Epithelial cell of proximal tubule (primary cell): ENCODE data around the gene RNF123. TPM values are rescaled to one million over a fixed set of nuclear protein-coding genes. Genes with fewer than 3 reads are reported as not detected.
A peak's percentile ranks its signal among the peaks of the same experiment; 100 is the strongest.

Source experiments
- DNase-seq: peaks from one replicate; pipeline ENCODE4 v3.0.0-alpha.2; 2011; ENCODE audit warnings: low read depth
- H3K4me3 ChIP-seq: 2 replicates; pipeline ENCODE4 v1.5.1; 2011; ENCODE audit warnings: low read depth, mild to moderate bottlenecking, low read length
- CTCF ChIP-seq: conservative IDR thresholded peaks from 2 replicates; pipeline ENCODE4 v1.5.1; 2012; ENCODE audit warnings: low read depth, mild to moderate bottlenecking, low read length
- total RNA-seq: library from RNA; depleted of rRNA; stranded (reverse); fragments of >200 nt; gene quantifications from 2 replicates; pipeline ENCODE4 v1.2.3, GENCODE V29; 2015

The RNF123 gene
- total RNA-seq, 1 donor from 2014 or later = 18.0 TPM

GRCh38 chr3:49716691-49717210 is 27.4 kb downstream of the RNF123 start:
- no peak for TF ChIP-seq CTCF
- H3K4me3 ChIP-seq = no peak overlapping the region
- no peak for DNase-seq

- TF ChIP-seq CTCF = no peak
- DNase-seq = no peak
- no peak overlapping the region for H3K4me3 ChIP-seq
Measured at GRCh38 chr3:49717211-49717958, 28.0 kb downstream of the RNF123 start.

GRCh38 chr3:49717959-49718857 is 28.9 kb downstream of the RNF123 start:
- no peak for TF ChIP-seq CTCF
- H3K4me3 ChIP-seq = no peak overlapping the region
- DNase-seq = no peak

GRCh38 chr3:49718858-49719213 is 29.5 kb downstream of the RNF123 start:
- TF ChIP-seq CTCF = no peak
- H3K4me3 ChIP-seq = peak overlapping the region; percentile 44
- no peak for DNase-seq

- DNase-seq = no peak
- TF ChIP-seq CTCF = peak; percentile 32
Measured at GRCh38 chr3:49719214-49719884, 30.0 kb downstream of the RNF123 start, which contains the start of gene AMIGO3. TSS of gene AMIGO3 (minus strand) at chr3:49719684. CDS start at chr3:49719465, 219 bp downstream.

GRCh38 chr3:49720855-49721595 is 31.7 kb downstream of the RNF123 start:
- DNase-seq = no peak
- TF ChIP-seq CTCF = no peak

More at GRCh38 chr3:49719214-49719884, 30.0 kb downstream of the RNF123 start, which contains the start of gene AMIGO3:
- H3K4me3 ChIP-seq = peak within 1 kb of the TSS; percentile 44

More at GRCh38 chr3:49720855-49721595, 31.7 kb downstream of the RNF123 start:
- no peak overlapping the region for H3K4me3 ChIP-seq
